Muscle of leg (tissue), 11 donors: Measurements from ENCODE around the gene DCC. TPM values are rescaled to one million over a fixed set of nuclear protein-coding genes. Genes with fewer than 3 reads are reported as not detected.

Source experiments
- DNase-seq: peaks from one replicate; pipeline ENCODE4 v3.0.0; 2013
- H3K27ac ChIP-seq: one replicate; pipeline ENCODE4 v1.5.1; 2013; ENCODE audit warnings: mild to moderate bottlenecking, low read length, control low read depth
- H3K27me3 ChIP-seq: one replicate; pipeline ENCODE4 v1.6.1; 2013; ENCODE audit warnings: low read length; ENCODE audit not compliant: control insufficient read depth, insufficient read depth
- H3K36me3 ChIP-seq: one replicate; pipeline ENCODE4 v1.6.1; 2013; ENCODE audit warnings: low read length; ENCODE audit not compliant: control insufficient read depth, insufficient read depth
- H3K4me1 ChIP-seq: one replicate; pipeline ENCODE4 v1.6.1; 2013; ENCODE audit warnings: low read length; ENCODE audit not compliant: control insufficient read depth, insufficient read depth
- H3K4me3 ChIP-seq: one replicate; pipeline ENCODE4 v1.5.1; 2013; ENCODE audit warnings: low read length, control low read depth
- H3K9me3 ChIP-seq: replicated peaks from 2 replicates; pipeline ENCODE4 v1.6.1; 2013; ENCODE audit warnings: low read depth, low read length; ENCODE audit not compliant: control insufficient read depth
- WGBS: methylation state at CpG from one replicate; pipeline ENCODE4 v1.1.5; 2013; ENCODE audit warnings: missing lambda C conversion rate; ENCODE audit not compliant: insufficient coverage; 5-methylcytosine and 5-hydroxymethylcytosine counted together
- polyA plus RNA-seq, 8 donors: library from polyadenylated mRNA; unstranded; fragments of 120-200 nt; gene quantifications; one replicate each; pipeline versions ENCODE4 v1.2.1 to v1.2.3, GENCODE V29; 2013; ENCODE audit warnings: inconsistent platforms in 1 of 8, low replicate concordance in 1 of 8; ENCODE audit not compliant: insufficient read length in 8 of 8, insufficient read depth in 1 of 8
- total RNA-seq: library from RNA; stranded (reverse); fragments of 120-200 nt; gene quantifications from one replicate; pipeline ENCODE4 v1.2.4, GENCODE V29; 2013

Gene DCC
- total and polyA plus RNA-seq, 9 donors: 0.06 to 0.46 (median 0.13) TPM

- no CpG with 5 or more reads among the region's 2 CpGs for WGBS
- H3K36me3 ChIP-seq: no peaks in the 10 kb centered on the region
- no peak overlapping the region for H3K4me3 ChIP-seq
These were observed 407.0 kb downstream of the DCC start for GRCh38 chr18:52746986-52747385.

GRCh38 chr18:52747869-52748268 lies 407.9 kb downstream of the DCC start:
- no peak overlapping the region for H3K4me3 ChIP-seq
- H3K9me3 ChIP-seq: peaks cover 7% of the 10 kb centered on the region
- 95% methylated on average over 23 of the region's 23 CpGs for WGBS
- no peak for DNase-seq
- H3K27ac ChIP-seq: no peak overlapping the region
- H3K4me1 ChIP-seq: no peaks in the 10 kb centered on the region
- H3K36me3 ChIP-seq: no peaks in the 10 kb centered on the region
- no peaks in the 10 kb centered on the region for H3K27me3 ChIP-seq

More at GRCh38 chr18:52746986-52747385, 407.0 kb downstream of the DCC start:
- H3K27ac ChIP-seq: no peak overlapping the region
- DNase-seq: no peak
- peaks cover 7% of the 10 kb centered on the region for H3K9me3 ChIP-seq
- H3K4me1 ChIP-seq: no peaks in the 10 kb centered on the region
- no peaks in the 10 kb centered on the region for H3K27me3 ChIP-seq

- H3K36me3 ChIP-seq: no peaks in the 10 kb centered on the region
- H3K9me3 ChIP-seq: peaks cover 7% of the 10 kb centered on the region
- 86% methylated on average over 5 of the region's 8 CpGs for WGBS
- H3K4me3 ChIP-seq: no peak overlapping the region
- no peak for DNase-seq
- no peak overlapping the region for H3K27ac ChIP-seq
- no peaks in the 10 kb centered on the region for H3K4me1 ChIP-seq
- H3K27me3 ChIP-seq: no peaks in the 10 kb centered on the region
These were observed 408.3 kb downstream of the DCC start for GRCh38 chr18:52748343-52748742.

GRCh38 chr18:52749542-52749941 lies 409.5 kb downstream of the DCC start:
- no CpG with 5 or more reads among the region's 1 CpG for WGBS
- Histone ChIP-seq H3K27ac (no peak overlapping the region), H3K9me3 (peaks cover 7% of the 10 kb centered on the region), H3K36me3 (no peaks in the 10 kb centered on the region), H3K4me1 (no peaks in the 10 kb centered on the region), H3K27me3 (no peaks in the 10 kb centered on the region), H3K4me3 (no peak overlapping the region)
- DNase-seq: no peak

- H3K27ac ChIP-seq: no peak overlapping the region
These were observed 411.0 kb downstream of the DCC start for GRCh38 chr18:52750995-52751394.

GRCh38 chr18:52764316-52764715 lies 424.3 kb downstream of the DCC start:
- WGBS: no CpG with 5 or more reads among the region's 3 CpGs
- H3K4me1 ChIP-seq: no peaks in the 10 kb centered on the region
- no peak overlapping the region for H3K4me3 ChIP-seq
- no peaks in the 10 kb centered on the region for H3K36me3 ChIP-seq
- H3K27ac ChIP-seq: no peak overlapping the region
- H3K9me3 ChIP-seq: no peaks in the 10 kb centered on the region
- H3K27me3 ChIP-seq: no peaks in the 10 kb centered on the region
- DNase-seq: no peak

More at GRCh38 chr18:52750995-52751394, 411.0 kb downstream of the DCC start:
- no peak overlapping the region for H3K4me3 ChIP-seq
- H3K9me3 ChIP-seq: peaks cover 7% of the 10 kb centered on the region
- no peaks in the 10 kb centered on the region for H3K27me3 ChIP-seq
- H3K36me3 ChIP-seq: no peaks in the 10 kb centered on the region
- H3K4me1 ChIP-seq: no peaks in the 10 kb centered on the region
- no CpG with 5 or more reads among the region's 2 CpGs for WGBS
- DNase-seq: no peak

- Histone ChIP-seq H3K4me3 (no peak overlapping the region), H3K9me3 (no peaks in the 10 kb centered on the region), H3K4me1 (no peaks in the 10 kb centered on the region), H3K36me3 (no peaks in the 10 kb centered on the region), H3K27ac (no peak overlapping the region), H3K27me3 (no peaks in the 10 kb centered on the region)
- no peak for DNase-seq
- WGBS: 77% methylated on average over 9 of the region's 9 CpGs
These were observed 426.1 kb downstream of the DCC start for GRCh38 chr18:52766002-52766545.

- Histone ChIP-seq H3K9me3 (peaks cover 2% of the 10 kb centered on the region), H3K27me3 (no peaks in the 10 kb centered on the region), H3K4me1 (no peaks in the 10 kb centered on the region), H3K36me3 (no peaks in the 10 kb centered on the region), H3K4me3 (no peak overlapping the region), H3K27ac (no peak overlapping the region)
- WGBS: 71% methylated on average over 1 of the region's 5 CpGs
- no peak for DNase-seq
These were observed 441.1 kb downstream of the DCC start for GRCh38 chr18:52781113-52781512.

GRCh38 chr18:52791321-52791720 lies 451.3 kb downstream of the DCC start:
- Histone ChIP-seq H3K27me3 (no peaks in the 10 kb centered on the region), H3K9me3 (peaks cover 26% of the 10 kb centered on the region), H3K27ac (no peak overlapping the region), H3K4me3 (no peak overlapping the region), H3K36me3 (no peaks in the 10 kb centered on the region), H3K4me1 (no peaks in the 10 kb centered on the region)
- no peak for DNase-seq
- WGBS: 33% methylated on average over 1 of the region's 2 CpGs

- no peaks in the 10 kb centered on the region for H3K27me3 ChIP-seq
- no peak for DNase-seq
- H3K4me1 ChIP-seq: no peaks in the 10 kb centered on the region
- WGBS: no CpG with 5 or more reads among the region's 1 CpG
- no peak overlapping the region for H3K4me3 ChIP-seq
- H3K27ac ChIP-seq: no peak overlapping the region
- peaks cover 10% of the 10 kb centered on the region for H3K9me3 ChIP-seq
- no peaks in the 10 kb centered on the region for H3K36me3 ChIP-seq
These were observed 472.8 kb downstream of the DCC start for GRCh38 chr18:52812834-52813233.
